Vagina (tissue), 2 donors: ENCODE measurements around the gene DDX51. TPM values are rescaled to one million over a fixed set of nuclear protein-coding genes. Genes with fewer than 3 reads are reported as not detected.

Source experiments
- DNase-seq, 2 donors: peaks; one replicate each; pipeline ENCODE4 v3.0.0-alpha.2; 2017; ENCODE audit errors: extremely low spot score in 2 of 2
- H3K27ac ChIP-seq: fragments of 200-600 bp; sonication (generic); one replicate; pipeline ENCODE4 v1.5.1; 2019
- H3K27me3 ChIP-seq: fragments of 200-600 bp; sonication (generic); one replicate; pipeline ENCODE4 v1.5.1; 2019
- H3K36me3 ChIP-seq, 2 donors: fragments of 200-600 bp; sonication (generic); one replicate each; pipeline ENCODE4 v1.5.1; 2017 to 2019
- H3K4me1 ChIP-seq: fragments of 200-600 bp; sonication (generic); one replicate; pipeline ENCODE4 v1.5.1; 2019
- H3K4me3 ChIP-seq, 2 donors: fragments of 200-600 bp; sonication (generic); 1 replicate in 1 of 2; 2 replicates in 1 of 2; pipeline ENCODE4 v1.5.1; 2016 to 2019
- H3K9me3 ChIP-seq: fragments of 200-600 bp; sonication (generic); one replicate; pipeline ENCODE4 v1.5.1; 2019
- CTCF ChIP-seq, 3 experiments: fragments of 450-650 bp in 2 of 3; fragments of 200-600 bp in 1 of 3; sonication (generic) in 1 of 3; IDR thresholded peaks; one replicate each; pipeline ENCODE4 v1.5.1; 2017 to 2019; ENCODE audit warnings: antibody characterized with exemption in 3 of 3, mild to moderate bottlenecking in 2 of 3, moderate library complexity in 2 of 3
- POLR2A ChIP-seq, 2 donors: fragments of 450-650 bp; IDR thresholded peaks; one replicate each; pipeline ENCODE4 v1.6.1; 2017; ENCODE audit warnings: antibody characterized with exemption in 2 of 2, mild to moderate bottlenecking in 2 of 2, moderate library complexity in 2 of 2
- POLR2AphosphoS5 ChIP-seq, 2 donors: sonication (generic); formaldehyde crosslinking; IDR thresholded peaks; one replicate each; pipeline ENCODE4 v1.9.0; 2017; ENCODE audit warnings: antibody characterized with exemption in 2 of 2, mild to moderate bottlenecking in 2 of 2, low read depth in 1 of 2; ENCODE audit not compliant: insufficient read depth in 1 of 2
- intact Hi-C: fragments of 100-400 bp; cut with DNase I; formaldehyde crosslinking; loops from one replicate; pipeline ENCODE4 v1.15.1; 2023
- total RNA-seq: library from RNA; depleted of rRNA; stranded (reverse); fragments of >200 nt; gene quantifications from one replicate; pipeline ENCODE4 v1.2.3, GENCODE V29; 2016

DDX51 gene
- total RNA-seq, 1 donor from 2014 or later = 11.3 TPM

GRCh38 chr12:132133952-132134652 is 10.0 kb downstream of the DDX51 start:
- no peak overlapping the region for H3K4me3 ChIP-seq
- H3K27ac ChIP-seq = no peak overlapping the region
- TF ChIP-seq POLR2A (IDR thresholded peaks at IDR 0.05) (no peak), CTCF (IDR thresholded peaks at IDR 0.05) (no peak), POLR2AphosphoS5 (IDR thresholded peaks at IDR 0.05; ENCODE audit: insufficient read depth in 1 of 2, low read depth in 1 of 2) (no peak)
- peaks cover 0 to 16% of the 10 kb centered on the region in 2 donors for H3K36me3 ChIP-seq
- no peaks in the 10 kb centered on the region for H3K27me3 ChIP-seq
- no peaks in the 10 kb centered on the region for H3K9me3 ChIP-seq
- no peaks in the 10 kb centered on the region for H3K4me1 ChIP-seq
- intact Hi-C loops = no loop called here
- DNase-seq = no peak

- Histone ChIP-seq H3K27ac (no peak overlapping the region), H3K4me1 (no peaks in the 10 kb centered on the region), H3K36me3 (peaks cover 0 to 8% of the 10 kb centered on the region in 2 donors), H3K4me3 (no peak overlapping the region), H3K27me3 (no peaks in the 10 kb centered on the region), H3K9me3 (no peaks in the 10 kb centered on the region)
- intact Hi-C loops = no loop called here
- TF ChIP-seq POLR2AphosphoS5 (IDR thresholded peaks at IDR 0.05; ENCODE audit: insufficient read depth in 1 of 2, low read depth in 1 of 2) = no peak
- TF ChIP-seq POLR2A (IDR thresholded peaks at IDR 0.05) = no peak
- TF ChIP-seq CTCF (IDR thresholded peaks at IDR 0.05) = no peak
- DNase-seq = no peak
Measured at GRCh38 chr12:132132609-132133430, 11.3 kb downstream of the DDX51 start.

GRCh38 chr12:132131952-132132351 is 12.2 kb downstream of the DDX51 start:
- DNase-seq = no peak
- TF ChIP-seq POLR2AphosphoS5 (IDR thresholded peaks at IDR 0.05; ENCODE audit: insufficient read depth in 1 of 2, low read depth in 1 of 2) (no peak), CTCF (IDR thresholded peaks at IDR 0.05) (no peak), POLR2A (IDR thresholded peaks at IDR 0.05) (no peak)

GRCh38 chr12:132131229-132131628 is 12.9 kb downstream of the DDX51 start:
- no peaks in the 10 kb centered on the region for H3K9me3 ChIP-seq
- no peaks in the 10 kb centered on the region for H3K4me1 ChIP-seq
- no peaks in the 10 kb centered on the region for H3K27me3 ChIP-seq
- H3K4me3 ChIP-seq = no peak overlapping the region
- no peak for DNase-seq
- peaks cover 0 to 23% of the 10 kb centered on the region in 2 donors for H3K36me3 ChIP-seq
- intact Hi-C loops = no loop called here
- TF ChIP-seq POLR2A (IDR thresholded peaks at IDR 0.05) (no peak), CTCF (IDR thresholded peaks at IDR 0.05) (no peak), POLR2AphosphoS5 (IDR thresholded peaks at IDR 0.05; ENCODE audit: insufficient read depth in 1 of 2, low read depth in 1 of 2) (no peak)
- H3K27ac ChIP-seq = no peak overlapping the region

More at GRCh38 chr12:132131952-132132351, 12.2 kb downstream of the DDX51 start:
- intact Hi-C loops = no loop called here
- Histone ChIP-seq H3K9me3 (no peaks in the 10 kb centered on the region), H3K4me1 (no peaks in the 10 kb centered on the region), H3K4me3 (no peak overlapping the region), H3K27me3 (no peaks in the 10 kb centered on the region), H3K36me3 (peaks cover 0 to 16% of the 10 kb centered on the region in 2 donors), H3K27ac (no peak overlapping the region)
